Measurements from ENCODE around the gene PAQR4. TPM values are rescaled to one million over a fixed set of nuclear protein-coding genes. Genes with fewer than 3 reads are reported as not detected.

Gene PAQR4
- total and polyA plus RNA-seq, 2 of the 13 experiments (the other 11 are each of a cell fraction or from before 2014, with no cell fraction given), result 15.9 to 24.8 TPM

DNA sequence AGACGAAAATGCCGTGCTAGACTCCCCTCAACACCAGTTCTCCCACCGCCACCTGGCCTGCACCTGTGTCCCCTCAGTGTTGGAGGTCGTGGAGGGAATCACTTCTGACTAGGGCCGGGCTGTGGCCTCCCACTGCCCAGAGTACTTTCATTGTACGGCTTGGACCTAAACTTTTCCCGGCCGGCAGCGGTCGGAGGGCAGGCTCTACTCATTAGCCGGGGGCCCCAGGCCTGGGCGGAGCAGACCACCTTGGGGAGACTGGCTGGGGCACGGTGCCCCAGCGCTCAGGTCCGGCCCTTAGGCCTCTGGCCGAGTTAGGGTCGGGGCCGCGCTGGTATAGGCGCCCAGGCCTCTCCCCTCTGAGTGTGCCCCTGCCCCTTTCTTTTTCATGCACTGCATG is 48.2 kb downstream of the PAQR4 start (continued):
- TF ChIP-seq ZFY (CRISPR knock-in tag; IDR thresholded peaks at IDR 0.05) (peak; percentile 66; the same call in 1 of the 2 replicates), ZFX (CRISPR knock-in tag; IDR thresholded peaks at IDR 0.05; ENCODE audit: low read depth) (peak; percentile 60; the same call in 1 of the 2 replicates), NRL (CRISPR knock-in tag; IDR thresholded peaks at IDR 0.05; ENCODE audit: borderline replicate concordance) (0 out of 2 replicates have a peak, but pooled peaks have one; percentile 20), POLR2AphosphoS2 (IDR thresholded peaks at IDR 0.05; ENCODE audit: low read depth, low read length) (no peak)

DNA sequence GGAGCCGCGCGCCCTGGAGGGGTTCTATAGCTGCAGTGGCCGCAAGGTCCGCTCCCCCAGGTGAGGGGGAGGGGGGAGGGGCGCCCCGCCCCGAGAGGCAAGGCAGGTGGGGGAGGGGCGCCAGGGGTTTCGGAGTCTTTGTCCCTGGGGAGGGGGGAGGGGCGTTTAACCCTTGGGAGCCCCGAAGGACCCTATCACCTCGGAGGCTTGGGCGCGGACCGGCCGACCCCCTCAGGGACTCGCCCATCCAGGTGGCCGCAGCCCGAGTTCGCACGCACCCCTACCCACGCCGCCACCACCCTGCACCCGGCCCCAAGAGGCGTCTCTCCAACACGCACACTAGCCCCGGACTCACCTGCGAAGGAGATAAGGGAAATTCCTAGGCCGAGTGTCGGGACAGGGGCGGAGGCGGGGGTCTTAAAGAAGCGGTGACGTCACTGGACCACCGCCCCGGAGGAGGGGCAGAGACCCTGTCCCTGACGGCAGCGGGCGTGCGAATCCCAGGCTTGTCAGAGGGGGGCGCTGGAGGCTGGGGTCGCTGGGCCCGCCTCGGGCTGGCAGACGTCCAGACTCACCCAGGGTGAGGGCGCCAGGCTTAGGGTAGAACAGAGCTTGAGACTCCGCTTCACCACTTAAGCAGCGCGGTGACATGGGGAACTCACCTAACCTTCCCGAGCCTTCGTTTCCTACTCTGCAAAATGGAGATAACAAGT is 48.8 kb downstream of the PAQR4 start, which contains the start of gene CLDN6:
CLDN6 (minus strand) TSS at position 390 of the 713 bp plus-strand sequence. CDS start 2,162 bp downstream, outside the sequence.
- WGBS (ENCODE audit: low lambda C conversion rate), result 62% methylated on average over 16 of the region's 52 CpGs
- ChIA-PET CTCF (ENCODE audit: low intra/inter-chr PET ratio, low total read pairs) (interaction anchor here (0.6 to 1.2 kb wide), 3 partner anchors 10 to 141 kb away, joined by 3 to 4 read pairs (median 3); no protein-coding TSS in a partner anchor), POLR2A (interaction anchor here (18.8 kb wide), 1 partner anchor 9 kb away, joined by 750 read pairs; the partner anchor contains the start of gene CLDN9)
- in situ Hi-C loops (cut with HindIII; ENCODE audit: extremely low pct_ligation_motif_present, low pct_unique_long_range_greater_than_20kb) (no loop called here), intact Hi-C loops (cut with micrococcal nuclease; ENCODE audit: unreplicated experiment) (no loop called here)
- Histone ChIP-seq H3K9ac (ENCODE audit: insufficient read depth, low read depth, low read length) (peak within 1 kb of the TSS; percentile 26), H3K79me2 (ENCODE audit: insufficient read depth, low read length) (peaks cover 5% of the 10 kb centered on the region), H3K4me1 (ENCODE audit: insufficient read depth, low read length) (peaks cover 85% of the 10 kb centered on the region), H3K36me3 (replicated peaks in 1 of 2; ENCODE audit: control insufficient read depth in 1 of 2, insufficient read depth in 2 of 2, low read length in 2 of 2) (no peaks in the 10 kb centered on the region; a peak in 1 of 5 replicates), H3K4me2 (ENCODE audit: low read depth, low read length) (peak within 1 kb of the TSS; percentile 74), H3K4me3 (replicated peaks in 1 of 3; ENCODE audit: insufficient read depth in 1 of 3, low read depth in 2 of 3, low read length in 3 of 3) (peak within 1 kb of the TSS; percentile 36 to 57 (median 45)), H2AFZ (ENCODE audit: low read length) (no peak within 1 kb of the TSS), H4K20me1 (ENCODE audit: insufficient read depth, low read length) (peaks cover 18% of the 10 kb centered on the region; the same call in 1 of the 2 replicates), H3K27ac (ENCODE audit: extremely low read length, insufficient read depth, low read length) (no peak within 1 kb of the TSS), H3K9me3 (ENCODE audit: low read length) (no peaks in the 10 kb centered on the region), H3K27me3 (ENCODE audit: control insufficient read depth in 1 of 2, insufficient read depth in 2 of 2, low read length in 2 of 2) (peaks cover 2 to 8% of the 10 kb centered on the region in 2 experiments; a peak in 4 of 5 replicates)
- ATAC-seq (no peak), FAIRE-seq (no peak), DNase-seq (ENCODE audit: low spot score) (no peak)
- BruUV-seq (replicated peaks), result no TSS peak
- no peak for TF ChIP-seq KLF12 (CRISPR knock-in tag; IDR thresholded peaks at IDR 0.05; ENCODE audit: borderline replicate concordance)
- TF ChIP-seq MAFF (IDR thresholded peaks at IDR 0.05; ENCODE audit: low read depth, low read length), result no peak
- TF ChIP-seq FOXK1 (CRISPR knock-in tag; IDR thresholded peaks at IDR 0.05; ENCODE audit: borderline replicate concordance, low read depth), result no peak
- no peak for TF ChIP-seq ZFP62 (CRISPR knock-in tag; IDR thresholded peaks at IDR 0.05)
- no peak for TF ChIP-seq NFKBIZ (CRISPR knock-in tag; IDR thresholded peaks at IDR 0.05)
- TF ChIP-seq KDM4B (CRISPR knock-in tag; IDR thresholded peaks at IDR 0.05), result 0 out of 2 replicates have a peak, but pooled peaks have one; percentile 29
- TF ChIP-seq, protein P1, sequence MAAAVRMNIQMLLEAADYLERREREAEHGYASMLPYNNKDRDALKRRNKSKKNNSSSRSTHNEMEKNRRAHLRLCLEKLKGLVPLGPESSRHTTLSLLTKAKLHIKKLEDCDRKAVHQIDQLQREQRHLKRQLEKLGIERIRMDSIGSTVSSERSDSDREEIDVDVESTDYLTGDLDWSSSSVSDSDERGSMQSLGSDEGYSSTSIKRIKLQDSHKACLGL (CRISPR knock-in tag; IDR thresholded peaks at IDR 0.05), result no peak
- TF ChIP-seq, protein P2, sequence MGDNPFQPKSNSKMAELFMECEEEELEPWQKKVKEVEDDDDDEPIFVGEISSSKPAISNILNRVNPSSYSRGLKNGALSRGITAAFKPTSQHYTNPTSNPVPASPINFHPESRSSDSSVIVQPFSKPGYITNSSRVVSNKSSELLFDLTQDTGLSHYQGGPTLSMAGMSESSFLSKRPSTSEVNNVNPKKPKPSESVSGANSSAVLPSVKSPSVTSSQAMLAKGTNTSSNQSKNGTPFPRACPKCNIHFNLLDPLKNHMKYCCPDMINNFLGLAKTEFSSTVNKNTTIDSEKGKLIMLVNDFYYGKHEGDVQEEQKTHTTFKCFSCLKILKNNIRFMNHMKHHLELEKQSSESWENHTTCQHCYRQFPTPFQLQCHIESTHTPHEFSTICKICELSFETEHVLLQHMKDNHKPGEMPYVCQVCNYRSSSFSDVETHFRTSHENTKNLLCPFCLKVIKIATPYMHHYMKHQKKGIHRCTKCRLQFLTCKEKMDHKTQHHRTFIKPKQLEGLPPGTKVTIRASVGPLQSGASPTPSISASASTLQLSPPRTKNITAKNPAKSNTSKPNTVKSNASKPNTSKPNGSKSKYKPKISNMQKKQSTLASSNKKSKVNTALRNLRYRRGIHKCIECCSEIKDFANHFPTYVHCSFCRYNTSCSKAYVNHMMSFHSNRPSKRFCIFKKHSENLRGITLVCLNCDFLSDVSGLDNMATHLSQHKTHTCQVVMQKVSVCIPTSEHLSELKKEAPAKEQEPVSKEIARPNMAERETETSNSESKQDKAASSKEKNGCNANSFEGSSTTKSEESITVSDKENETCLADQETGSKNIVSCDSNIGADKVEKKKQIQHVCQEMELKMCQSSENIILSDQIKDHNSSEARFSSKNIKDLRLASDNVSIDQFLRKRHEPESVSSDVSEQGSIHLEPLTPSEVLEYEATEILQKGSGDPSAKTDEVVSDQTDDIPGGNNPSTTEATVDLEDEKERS (CRISPR knock-in tag; IDR thresholded peaks at IDR 0.05), result no peak
- TF ChIP-seq ZNF607 (CRISPR knock-in tag; IDR thresholded peaks at IDR 0.05; ENCODE audit: borderline replicate concordance), result no peak
- TF ChIP-seq SCMH1 (CRISPR knock-in tag; IDR thresholded peaks at IDR 0.05; ENCODE audit: borderline replicate concordance), result no peak
